ENCODE measurements around the gene BCL2. TPM values are rescaled to one million over a fixed set of nuclear protein-coding genes. Genes with fewer than 3 reads are reported as not detected.

The BCL2 gene
- total RNA-seq, 1 experiment from 2014 or later: 2.5 TPM

DNA sequence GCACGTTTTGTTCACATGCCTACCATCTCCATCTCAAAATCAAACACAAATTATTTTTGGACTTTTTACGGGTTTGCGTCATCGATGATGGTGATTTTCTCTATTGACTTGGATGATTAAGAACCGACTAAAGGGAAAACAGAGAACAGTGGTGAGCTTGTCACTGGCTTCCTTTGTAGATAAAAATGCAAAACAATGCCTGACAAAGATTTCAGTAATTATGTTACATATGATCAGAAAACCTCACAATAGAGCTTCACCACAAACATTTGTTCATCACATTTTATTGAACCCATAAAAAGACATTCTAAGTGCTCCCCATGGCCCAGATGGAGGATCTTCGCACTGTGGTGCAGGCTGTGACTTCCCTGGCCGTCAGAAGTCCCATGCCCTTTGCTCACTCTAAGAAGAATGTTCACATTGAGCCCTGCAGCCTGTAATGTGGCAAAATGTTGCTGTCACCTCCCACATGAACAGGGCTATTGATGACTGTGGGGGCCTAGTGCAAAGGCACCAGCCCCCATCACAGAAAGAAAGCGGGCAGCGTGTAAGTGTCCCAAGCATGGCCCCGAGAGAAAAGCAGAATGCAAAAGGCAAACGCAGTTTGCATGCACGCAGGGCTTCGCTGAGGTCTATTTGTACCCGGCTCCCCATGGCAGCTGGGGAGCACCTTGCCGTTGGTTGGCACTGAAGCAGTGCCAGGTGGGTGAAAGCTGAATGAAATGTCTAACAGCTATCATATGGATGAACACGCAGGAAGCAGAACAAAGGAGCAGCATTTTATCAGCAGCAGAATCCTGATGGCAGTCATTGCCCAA lies 60.6 kb downstream of the BCL2 start:
- ATAC-seq: no peak
- Histone ChIP-seq H3K9ac (ENCODE audit: low read length) (no peak overlapping the region), H2AFZ (ENCODE audit: low read depth, low read length, poor library complexity, severe bottlenecking) (no peak overlapping the region), H3K79me2 (ENCODE audit: insufficient read depth, low read length) (no peaks in the 10 kb centered on the region), H3K9me3 (ENCODE audit: control insufficient read depth in 1 of 2, insufficient read depth in 1 of 2, low read depth in 1 of 2, low read length in 2 of 2) (no peaks in the 10 kb centered on the region), H3K27me3 (ENCODE audit: insufficient read depth, low read length) (0 out of 2 replicates have a peak, but pooled peaks cover 8% of the 10 kb centered on the region), H3K36me3 (ENCODE audit: control insufficient read depth in 1 of 2, insufficient read depth in 2 of 2, low read length in 2 of 2) (no peaks in the 10 kb centered on the region), H3K4me1 (ENCODE audit: control insufficient read depth in 1 of 2, insufficient read depth in 2 of 2, low read length in 2 of 2) (no peaks in the 10 kb centered on the region), H3K4me2 (ENCODE audit: low read length) (no peak overlapping the region), H4K20me1 (ENCODE audit: insufficient read depth) (no peaks in the 10 kb centered on the region), H3K9me2 (ENCODE audit: insufficient read depth) (no peaks in the 10 kb centered on the region), H3K4me3 (replicated peaks in 1 of 2; ENCODE audit: low read depth in 1 of 2, low read length in 2 of 2) (no peak overlapping the region), H3K27ac (ENCODE audit: low read depth, low read length) (no peak overlapping the region)
- RAD21 ChIA-PET (ENCODE audit: low non-redundant PET in 1 of 2, low total read pairs in 2 of 2, uncharacterized antibody in 2 of 2, unreplicated experiment in 2 of 2): no interaction called here
- BruUV-seq (replicated peaks): no TSS peak
- intact Hi-C loops (cut with micrococcal nuclease): no loop called here
- POLR2A ChIA-PET: no interaction called here
- no peak for TF ChIP-seq ELF1 (IDR thresholded peaks at IDR 0.05; ENCODE audit: borderline replicate concordance, low read depth)
- no peak for TF ChIP-seq TCF7L2 (IDR thresholded peaks at IDR 0.05; ENCODE audit: borderline replicate concordance, extremely low read depth, insufficient read depth, insufficient read length)
- no peak for DNase-seq (ENCODE audit: low read depth, low spot score)
- CTCF ChIA-PET: no interaction called here

DNA sequence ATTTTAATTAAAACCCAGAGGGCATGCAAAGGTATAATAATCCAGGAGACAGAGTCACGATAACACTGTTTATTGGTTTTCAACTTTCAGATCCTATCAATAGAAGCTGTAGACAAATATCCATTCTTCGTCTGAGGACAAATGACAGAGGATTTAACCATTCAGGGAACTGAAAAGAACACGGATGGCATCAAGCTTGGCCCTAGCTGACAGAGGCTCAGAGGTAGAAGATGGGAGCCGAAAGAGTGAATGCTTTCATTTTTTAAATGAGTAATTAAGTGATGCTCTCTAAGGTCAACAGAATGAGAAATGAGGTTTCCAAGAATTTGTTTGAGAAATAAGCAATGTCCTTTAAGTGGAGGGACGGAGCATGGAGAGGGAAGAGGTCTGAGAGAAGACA lies 62.1 kb downstream of the BCL2 start:
- no peaks in the 10 kb centered on the region for H4K20me1 ChIP-seq (ENCODE audit: insufficient read depth)
- POLR2A ChIA-PET: no interaction called here
- intact Hi-C loops (cut with micrococcal nuclease): no loop called here

More for the DNA sequence above, 62.1 kb downstream of the BCL2 start:
- no peak overlapping the region for H3K4me2 ChIP-seq (ENCODE audit: low read length)
- BruUV-seq (replicated peaks): no TSS peak
- ATAC-seq (no peak), DNase-seq (ENCODE audit: low read depth, low spot score) (no peak)
- H3K4me3 ChIP-seq (replicated peaks in 1 of 2; ENCODE audit: low read depth in 1 of 2, low read length in 2 of 2): no peak overlapping the region
- H3K4me1 ChIP-seq (ENCODE audit: control insufficient read depth in 1 of 2, insufficient read depth in 2 of 2, low read length in 2 of 2): no peaks in the 10 kb centered on the region
- ChIA-PET CTCF (no interaction called here), RAD21 (ENCODE audit: low non-redundant PET in 1 of 2, low total read pairs in 2 of 2, uncharacterized antibody in 2 of 2, unreplicated experiment in 2 of 2) (no interaction called here)
- no peaks in the 10 kb centered on the region for H3K9me2 ChIP-seq (ENCODE audit: insufficient read depth)
- H3K27me3 ChIP-seq (ENCODE audit: insufficient read depth, low read length): peaks cover 8% of the 10 kb centered on the region; the same call in 1 of the 2 replicates
- no peak for TF ChIP-seq ZFX (IDR thresholded peaks at IDR 0.05)
- TF ChIP-seq, protein P1, sequence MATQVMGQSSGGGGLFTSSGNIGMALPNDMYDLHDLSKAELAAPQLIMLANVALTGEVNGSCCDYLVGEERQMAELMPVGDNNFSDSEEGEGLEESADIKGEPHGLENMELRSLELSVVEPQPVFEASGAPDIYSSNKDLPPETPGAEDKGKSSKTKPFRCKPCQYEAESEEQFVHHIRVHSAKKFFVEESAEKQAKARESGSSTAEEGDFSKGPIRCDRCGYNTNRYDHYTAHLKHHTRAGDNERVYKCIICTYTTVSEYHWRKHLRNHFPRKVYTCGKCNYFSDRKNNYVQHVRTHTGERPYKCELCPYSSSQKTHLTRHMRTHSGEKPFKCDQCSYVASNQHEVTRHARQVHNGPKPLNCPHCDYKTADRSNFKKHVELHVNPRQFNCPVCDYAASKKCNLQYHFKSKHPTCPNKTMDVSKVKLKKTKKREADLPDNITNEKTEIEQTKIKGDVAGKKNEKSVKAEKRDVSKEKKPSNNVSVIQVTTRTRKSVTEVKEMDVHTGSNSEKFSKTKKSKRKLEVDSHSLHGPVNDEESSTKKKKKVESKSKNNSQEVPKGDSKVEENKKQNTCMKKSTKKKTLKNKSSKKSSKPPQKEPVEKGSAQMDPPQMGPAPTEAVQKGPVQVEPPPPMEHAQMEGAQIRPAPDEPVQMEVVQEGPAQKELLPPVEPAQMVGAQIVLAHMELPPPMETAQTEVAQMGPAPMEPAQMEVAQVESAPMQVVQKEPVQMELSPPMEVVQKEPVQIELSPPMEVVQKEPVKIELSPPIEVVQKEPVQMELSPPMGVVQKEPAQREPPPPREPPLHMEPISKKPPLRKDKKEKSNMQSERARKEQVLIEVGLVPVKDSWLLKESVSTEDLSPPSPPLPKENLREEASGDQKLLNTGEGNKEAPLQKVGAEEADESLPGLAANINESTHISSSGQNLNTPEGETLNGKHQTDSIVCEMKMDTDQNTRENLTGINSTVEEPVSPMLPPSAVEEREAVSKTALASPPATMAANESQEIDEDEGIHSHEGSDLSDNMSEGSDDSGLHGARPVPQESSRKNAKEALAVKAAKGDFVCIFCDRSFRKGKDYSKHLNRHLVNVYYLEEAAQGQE (IDR thresholded peaks at IDR 0.05; ENCODE audit: low read depth): no peak
- no peak for TF ChIP-seq POLR2AphosphoS5 (IDR thresholded peaks at IDR 0.05; ENCODE audit: low read depth, low read length)
- no peak for TF ChIP-seq RAD21 (IDR thresholded peaks at IDR 0.05; ENCODE audit: low read depth)
- no peak for TF ChIP-seq POLR2A (IDR thresholded peaks at IDR 0.05; ENCODE audit: borderline replicate concordance, extremely low read depth, insufficient read depth, insufficient read length)
- no peak for TF ChIP-seq SRF (IDR thresholded peaks at IDR 0.05; ENCODE audit: low read depth)
- H3K79me2 ChIP-seq (ENCODE audit: insufficient read depth, low read length): no peaks in the 10 kb centered on the region
- H2AFZ ChIP-seq (ENCODE audit: low read depth, low read length, poor library complexity, severe bottlenecking): no peak overlapping the region
- H3K27ac ChIP-seq (ENCODE audit: low read depth, low read length): no peak overlapping the region
- no peaks in the 10 kb centered on the region for H3K36me3 ChIP-seq (ENCODE audit: control insufficient read depth in 1 of 2, insufficient read depth in 2 of 2, low read length in 2 of 2)
- no peaks in the 10 kb centered on the region for H3K9me3 ChIP-seq (ENCODE audit: control insufficient read depth in 1 of 2, insufficient read depth in 1 of 2, low read depth in 1 of 2, low read length in 2 of 2)
- H3K9ac ChIP-seq (ENCODE audit: low read length): no peak overlapping the region
